HG03095 (cell line): Measurements from ENCODE around the gene FLII.

ENCODE experiments used
- ATAC-seq: cut with Tn5 transposase; IDR thresholded peaks from one replicate; pipeline ENCODE4 v1.9.1; 2021; ENCODE audit warnings: moderate library complexity; ENCODE audit not compliant: unreplicated experiment

FLII gene

GRCh38 chr17:18245038-18245776 is 13.3 kb downstream of the FLII start:
- no peak for ATAC-seq

DNA sequence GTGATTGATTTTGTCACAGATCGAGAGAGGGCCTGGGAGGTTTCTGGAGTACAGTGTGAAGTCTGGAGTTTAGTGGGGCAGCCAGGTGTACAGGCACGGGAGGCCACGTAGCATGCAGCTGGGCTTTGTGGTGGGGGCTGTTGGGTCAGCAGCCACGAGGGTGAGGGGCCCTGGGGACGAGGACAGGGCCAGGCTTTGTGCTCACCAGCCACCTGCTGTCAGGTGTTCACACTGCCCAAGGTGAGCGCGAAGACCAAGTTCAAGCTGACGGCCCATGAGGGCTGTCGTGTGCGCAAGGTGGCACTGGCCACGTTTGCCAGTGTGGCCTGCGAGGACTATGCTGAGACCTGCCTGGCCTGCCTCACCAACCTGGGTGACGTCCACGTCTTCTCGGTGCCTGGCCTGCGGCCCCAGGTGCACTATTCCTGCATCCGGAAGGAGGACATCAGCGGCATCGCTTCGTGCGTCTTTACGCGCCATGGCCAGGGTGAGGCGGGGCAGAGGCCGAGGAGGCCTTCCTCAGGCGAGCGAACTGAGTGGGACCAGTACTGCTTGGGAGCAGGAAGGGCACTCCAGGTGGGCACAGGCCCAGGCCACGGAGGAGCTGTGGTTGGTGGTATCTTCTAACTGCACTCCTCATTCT is 17.2 kb downstream of the FLII start:
- ATAC-seq = no peak

DNA sequence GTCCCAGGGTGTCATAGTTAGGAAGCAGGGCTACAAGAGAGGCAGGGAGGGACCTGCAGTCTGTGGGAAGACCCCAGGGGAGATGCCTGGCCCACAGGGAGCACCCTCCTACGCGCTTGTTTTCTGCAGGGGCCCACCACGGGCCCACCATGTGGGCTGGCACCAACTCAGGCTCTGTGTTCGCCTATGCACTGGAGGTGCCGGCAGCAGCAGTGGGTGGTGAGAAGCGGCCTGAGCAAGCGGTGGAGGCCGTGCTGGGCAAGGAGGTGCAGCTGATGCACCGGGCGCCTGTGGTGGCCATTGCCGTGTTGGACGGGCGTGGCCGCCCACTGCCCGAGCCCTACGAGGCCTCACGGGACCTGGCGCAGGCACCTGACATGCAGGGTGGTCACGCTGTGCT is 18.1 kb downstream of the FLII start:
- no peak for ATAC-seq

GRCh38 chr17:18238299-18238698 is 20.2 kb downstream of the FLII start:
- no peak for ATAC-seq

- no peak for ATAC-seq
Measured at GRCh38 chr17:18237461-18237860, 21.1 kb downstream of the FLII start.

DNA sequence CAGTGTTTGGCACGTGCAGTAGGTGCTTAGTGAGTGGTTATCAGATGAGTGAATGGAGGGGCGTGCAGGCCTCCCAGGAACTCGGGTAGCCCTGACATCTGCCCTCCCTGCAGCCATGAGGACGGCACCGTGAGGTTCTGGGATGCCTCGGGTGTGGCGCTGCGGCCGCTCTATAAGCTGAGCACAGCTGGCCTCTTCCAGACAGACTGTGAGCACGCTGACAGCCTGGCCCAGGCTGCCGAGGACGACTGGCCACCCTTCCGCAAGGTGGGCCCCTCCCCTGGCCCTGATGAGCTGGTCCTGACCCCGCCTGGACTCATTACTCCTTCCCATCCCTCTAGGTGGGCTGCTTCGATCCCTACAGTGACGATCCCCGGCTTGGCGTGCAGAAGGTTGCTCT is 22.0 kb downstream of the FLII start:
- no peak for ATAC-seq

- no peak for ATAC-seq
Measured at GRCh38 chr17:18235743-18236256, 22.7 kb downstream of the FLII start.

- ATAC-seq = no peak
Measured at GRCh38 chr17:18234853-18235380, 23.6 kb downstream of the FLII start.

GRCh38 chr17:18233803-18234518 is 24.6 kb downstream of the FLII start:
- no peak for ATAC-seq

DNA sequence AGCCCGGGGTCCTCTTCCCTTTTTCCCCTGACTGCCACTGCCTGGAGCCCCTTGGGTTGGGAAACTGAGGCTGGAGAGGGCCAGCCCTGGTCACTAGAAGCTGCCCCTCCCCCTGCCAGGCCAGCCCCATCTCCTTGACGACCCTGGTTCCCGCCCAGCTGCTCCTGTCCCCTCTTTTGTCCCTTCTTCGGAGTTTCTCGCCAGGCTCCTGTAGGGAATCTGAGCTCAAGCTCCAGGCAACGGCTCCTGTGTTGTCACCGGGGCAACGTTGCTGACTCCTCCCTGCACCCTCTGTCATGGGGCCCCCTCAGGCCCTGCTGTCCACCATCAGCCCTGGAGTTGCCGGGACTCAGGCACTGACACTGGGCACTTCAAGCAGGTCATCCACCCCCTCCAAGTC is 27.4 kb downstream of the FLII start:
- ATAC-seq = no peak

- ATAC-seq = no peak
Measured at GRCh38 chr17:18230288-18231141, 28.0 kb downstream of the FLII start.

DNA sequence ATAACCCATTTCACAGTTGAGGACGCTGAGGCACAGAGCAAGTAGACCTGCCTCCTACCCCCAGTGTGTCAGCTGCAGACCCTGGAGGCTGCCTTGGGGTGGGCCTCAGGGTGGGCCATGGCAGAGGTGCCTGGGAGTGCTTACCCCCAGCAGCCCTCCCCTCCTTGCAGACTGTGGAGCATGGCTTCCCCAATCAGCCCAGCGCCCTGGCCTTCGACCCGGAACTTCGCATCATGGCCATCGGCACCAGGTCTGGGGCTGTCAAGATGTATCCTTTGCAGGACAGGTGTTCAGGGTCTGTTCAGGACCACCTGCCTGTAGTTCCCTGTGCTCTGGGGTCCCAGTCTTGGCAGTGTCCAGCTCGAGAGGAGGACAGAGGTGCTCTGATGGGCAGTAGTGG is 28.8 kb downstream of the FLII start:
- ATAC-seq = no peak

DNA sequence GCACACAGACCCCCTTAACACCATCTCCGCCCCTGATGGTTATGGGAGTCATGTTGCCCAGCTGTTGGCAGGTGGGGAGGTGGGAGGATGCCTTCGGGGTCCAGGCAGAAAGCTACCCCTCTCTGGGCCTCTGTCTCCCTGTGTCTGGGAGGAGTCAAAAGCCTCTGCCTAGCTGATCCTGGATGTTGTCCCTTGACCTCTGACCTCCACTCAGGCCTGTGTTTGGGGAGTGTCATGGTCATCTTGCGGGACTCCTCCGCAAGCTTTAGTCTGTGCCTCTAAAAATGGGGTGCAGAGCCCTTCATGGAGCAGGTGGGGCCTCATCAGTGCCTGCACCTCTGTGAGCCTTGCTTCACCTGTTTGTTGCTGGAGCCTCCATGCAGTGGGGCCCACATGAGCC is 29.3 kb downstream of the FLII start:
- no peak for ATAC-seq

GRCh38 chr17:18228176-18228682 is 30.3 kb downstream of the FLII start:
- ATAC-seq = no peak

- no peak for ATAC-seq
Measured at GRCh38 chr17:18227635-18228034, 30.9 kb downstream of the FLII start.

DNA sequence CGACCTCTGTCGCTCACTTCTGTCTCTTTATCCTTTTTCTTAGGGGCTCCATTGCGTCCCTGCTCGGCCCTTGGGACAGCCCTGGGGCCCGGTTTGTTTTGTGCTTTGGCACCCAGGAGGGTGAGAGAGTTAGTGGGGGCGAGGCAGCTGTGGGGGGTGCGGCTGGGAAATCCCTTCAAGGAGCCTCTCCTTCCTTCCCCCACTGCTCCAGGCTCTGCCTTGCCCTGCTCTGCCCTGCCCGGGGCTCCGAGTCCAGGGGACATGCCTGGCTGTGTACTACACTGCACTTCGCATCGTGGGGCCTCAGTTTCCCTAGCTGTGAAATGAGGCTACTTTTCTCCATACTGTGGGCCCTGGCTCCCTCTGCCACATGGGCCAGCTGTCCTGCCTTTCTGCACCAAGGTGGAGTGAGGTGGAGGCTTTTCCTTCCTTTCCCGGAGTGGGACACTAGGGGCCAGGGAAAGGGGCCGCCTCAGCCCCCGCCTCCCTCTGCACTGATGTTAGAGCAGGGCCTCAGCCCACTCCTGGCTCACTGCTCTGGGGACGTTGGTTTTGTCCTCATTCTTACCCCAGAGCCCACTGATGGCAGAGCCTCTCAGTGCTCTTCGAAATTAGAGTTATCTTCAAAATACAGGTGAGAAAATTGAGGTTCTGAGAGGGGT is 32.1 kb downstream of the FLII start:
- no peak for ATAC-seq

DNA sequence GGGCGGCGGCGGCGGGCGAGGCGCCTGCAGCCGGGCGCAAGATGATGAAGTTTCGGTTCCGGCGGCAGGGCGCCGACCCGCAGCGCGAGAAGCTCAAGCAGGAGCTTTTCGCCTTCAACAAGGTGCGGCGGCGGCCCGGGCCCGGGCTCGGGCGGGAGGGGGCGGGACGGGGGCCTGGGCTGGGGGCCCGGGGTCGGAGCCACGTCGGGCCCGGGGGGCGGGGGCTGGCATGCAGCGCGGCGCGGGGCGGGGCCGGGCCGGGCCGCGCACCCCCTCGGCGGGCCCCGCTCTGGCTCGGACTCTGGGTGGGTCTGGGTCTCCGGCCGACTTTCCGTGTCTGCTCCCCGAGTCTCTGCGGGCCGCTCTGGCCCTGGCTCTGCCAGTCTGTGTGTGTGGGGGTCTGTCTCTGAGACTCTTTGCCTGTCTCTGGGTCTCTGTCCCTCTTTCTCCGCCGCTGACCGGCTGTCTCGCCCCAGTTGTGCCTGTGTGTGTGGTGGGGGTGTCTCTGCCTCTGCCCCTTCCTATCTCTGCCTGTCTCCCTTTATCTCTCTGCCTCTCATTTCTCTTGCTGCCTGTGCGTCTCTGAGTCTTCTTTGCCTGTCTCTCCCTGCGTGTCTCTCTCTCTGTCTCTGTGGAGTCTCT is 32.8 kb downstream of the FLII start:
- ATAC-seq = peak; percentile 14

- ATAC-seq = peak; percentile 86
Measured at GRCh38 chr17:18225121-18225641, 33.4 kb downstream of the FLII start, which contains the start of gene LLGL1. LLGL1 (plus strand) TSS chr17:18225635; CDS start chr17:18225683, 48 bp downstream.
